Common myeloid progenitor, CD34-positive (primary cell): ENCODE data around the gene LRRC8C.
A peak's percentile ranks its signal among the peaks of the same experiment; 100 is the strongest.

Source experiments
- CTCF ChIA-PET: fragments of 350-600 bp; sonication (Branson Sonifier 250); formaldehyde crosslinking; loops from one replicate; lab custom pipeline; 2021; ENCODE audit warnings: antibody characterized with exemption; lab: Charles Lee
- POLR2A ChIA-PET: fragments of 350-600 bp; sonication (Branson Sonifier 250); formaldehyde crosslinking; loops from one replicate; lab custom pipeline; 2021; ENCODE audit warnings: antibody characterized with exemption; lab: Charles Lee
- DNase-seq, 3 donors: peaks; one replicate each; pipeline versions ENCODE4 v3.0.0 to v3.0.0-alpha.2; 2013
- H3K27ac ChIP-seq, 2 experiments: 1 replicate in 1 of 2; 2 replicates in 1 of 2; pipeline ENCODE4 v1.7.0; 2013; ENCODE audit warnings: inconsistent platforms in 2 of 2, low read length in 2 of 2, mild to moderate bottlenecking in 2 of 2, low read depth in 1 of 2, moderate library complexity in 1 of 2; ENCODE audit not compliant: severe bottlenecking in 2 of 2, insufficient read depth in 1 of 2, poor library complexity in 1 of 2
- H3K27me3 ChIP-seq, 5 experiments: replicated peaks in 2 of 5; 1 replicate in 3 of 5; 2 replicates in 2 of 5; pipeline versions ENCODE4 v1.6.1 to v1.7.0; 2013; ENCODE audit warnings: low read length in 4 of 5, mild to moderate bottlenecking in 2 of 5, moderate library complexity in 2 of 5, inconsistent platforms in 1 of 5; ENCODE audit not compliant: insufficient read depth in 5 of 5, control insufficient read depth in 4 of 5
- H3K36me3 ChIP-seq, 4 experiments: 1 replicate in 2 of 4; 2 replicates in 2 of 4; pipeline versions ENCODE4 v1.6.1 to v1.7.0; 2013; ENCODE audit warnings: low read length in 3 of 4, control low read depth in 1 of 4, mild to moderate bottlenecking in 1 of 4; ENCODE audit not compliant: control insufficient read depth in 4 of 4, insufficient read depth in 4 of 4
- H3K4me1 ChIP-seq, 4 experiments: 1 replicate in 3 of 4; 2 replicates in 1 of 4; pipeline versions ENCODE4 v1.6.1 to v1.7.1; 2013; ENCODE audit warnings: low read length in 3 of 4, mild to moderate bottlenecking in 3 of 4, control low read depth in 1 of 4, inconsistent platforms in 1 of 4, moderate library complexity in 1 of 4; ENCODE audit not compliant: control insufficient read depth in 4 of 4, insufficient read depth in 4 of 4; ENCODE audit errors: control extremely low read depth in 1 of 4
- H3K4me3 ChIP-seq, 7 experiments: 1 replicate in 4 of 7; 2 replicates in 3 of 7; pipeline versions ENCODE4 v1.5.1 to v1.7.0; 2013; ENCODE audit warnings: mild to moderate bottlenecking in 7 of 7, low read length in 6 of 7, moderate library complexity in 6 of 7, inconsistent platforms in 2 of 7, low read depth in 2 of 7, control low read depth in 1 of 7; ENCODE audit not compliant: insufficient read depth in 4 of 7, control insufficient read depth in 1 of 7; ENCODE audit errors: extremely low read depth in 1 of 7
- H3K9me3 ChIP-seq, 5 experiments: 1 replicate in 4 of 5; 2 replicates in 1 of 5; pipeline versions ENCODE4 v1.6.1 to v1.7.1; 2013; ENCODE audit warnings: low read length in 4 of 5, mild to moderate bottlenecking in 2 of 5, inconsistent platforms in 1 of 5, low read depth in 1 of 5, moderate library complexity in 1 of 5; ENCODE audit not compliant: control insufficient read depth in 4 of 5, insufficient read depth in 2 of 5; ENCODE audit errors: control extremely low read depth in 1 of 5
- whole genome bisulfite sequencing: methylation state at CpG from one replicate; pipeline ENCODE4 v1.1.5; 2013; ENCODE audit not compliant: insufficient coverage; 5-methylcytosine and 5-hydroxymethylcytosine counted together

Gene LRRC8C

DNA sequence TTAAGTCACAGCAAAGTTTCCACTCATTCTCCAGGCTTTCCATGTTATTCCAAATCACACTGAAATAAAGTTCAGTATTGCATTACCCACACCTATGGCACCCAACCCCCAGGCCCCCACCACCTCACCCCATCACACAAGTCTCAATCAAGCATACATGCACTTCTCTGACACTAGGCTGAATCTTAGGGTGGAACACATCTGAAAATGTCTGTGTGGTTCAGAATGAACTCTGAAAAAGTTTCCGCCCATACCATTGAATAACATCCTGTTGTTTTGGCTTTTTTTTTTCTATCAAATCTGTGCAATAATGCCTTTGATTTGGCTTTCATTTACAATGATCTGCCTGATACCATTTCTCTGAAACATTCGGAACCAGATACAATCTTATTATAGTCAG lies 25.8 kb upstream of the LRRC8C start:
- CTCF ChIA-PET: interaction anchor here (0.6 to 9.0 kb wide), 5 partner anchors 10 to 608 kb away, joined by 3 to 63 read pairs (median 4); partner anchors contain the start of gene LRRC8C

DNA sequence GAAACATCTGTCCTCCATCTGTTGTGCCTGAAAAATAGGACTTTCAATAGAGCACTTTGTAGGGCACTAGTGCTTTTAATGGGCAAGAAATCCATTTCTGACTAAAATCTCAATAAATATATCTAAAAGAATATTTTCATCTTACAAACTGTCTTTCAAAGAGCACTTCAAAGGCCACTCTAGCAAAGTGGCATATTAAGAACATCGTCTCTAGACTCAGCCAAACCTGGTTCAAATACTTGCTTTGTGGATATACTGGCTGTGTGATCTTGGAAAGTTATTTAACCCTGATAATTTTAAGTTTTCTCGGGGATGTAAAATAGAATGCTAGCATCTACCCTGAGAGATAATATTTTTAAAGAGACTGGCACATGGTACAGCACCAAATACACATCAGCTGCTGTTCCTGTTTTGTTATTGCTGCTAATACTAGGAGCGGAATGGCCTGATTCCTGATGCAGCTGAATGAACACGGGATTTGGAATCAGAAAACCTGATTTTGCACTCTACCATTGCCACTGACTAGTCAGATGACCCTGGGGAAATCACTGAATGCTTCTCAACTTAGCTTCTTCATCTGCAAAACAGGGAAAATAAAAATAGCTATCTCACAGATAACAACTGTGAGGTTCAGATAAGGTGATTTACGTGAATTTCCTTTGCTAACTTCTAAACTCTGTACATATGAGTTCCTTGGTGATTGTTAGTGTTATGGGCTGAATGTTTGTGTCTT lies 25.2 kb upstream of the LRRC8C start:
- DNase-seq: no peak
- POLR2A ChIA-PET: no interaction called here

More for the DNA sequence above, 25.8 kb upstream of the LRRC8C start:
- no peaks in the 10 kb centered on the region for H3K9me3 ChIP-seq
- H3K27ac ChIP-seq: no peak overlapping the region
- POLR2A ChIA-PET: no interaction called here
- no peaks in the 10 kb centered on the region for H3K27me3 ChIP-seq
- 78% methylated on average over 2 of the region's 2 CpGs for WGBS
- H3K4me1 ChIP-seq: no peaks in the 10 kb centered on the region
- H3K36me3 ChIP-seq: peaks cover 0 to 2% (median 0%) of the 10 kb centered on the region in 4 experiments
- no peak overlapping the region for H3K4me3 ChIP-seq
- no peak for DNase-seq

DNA sequence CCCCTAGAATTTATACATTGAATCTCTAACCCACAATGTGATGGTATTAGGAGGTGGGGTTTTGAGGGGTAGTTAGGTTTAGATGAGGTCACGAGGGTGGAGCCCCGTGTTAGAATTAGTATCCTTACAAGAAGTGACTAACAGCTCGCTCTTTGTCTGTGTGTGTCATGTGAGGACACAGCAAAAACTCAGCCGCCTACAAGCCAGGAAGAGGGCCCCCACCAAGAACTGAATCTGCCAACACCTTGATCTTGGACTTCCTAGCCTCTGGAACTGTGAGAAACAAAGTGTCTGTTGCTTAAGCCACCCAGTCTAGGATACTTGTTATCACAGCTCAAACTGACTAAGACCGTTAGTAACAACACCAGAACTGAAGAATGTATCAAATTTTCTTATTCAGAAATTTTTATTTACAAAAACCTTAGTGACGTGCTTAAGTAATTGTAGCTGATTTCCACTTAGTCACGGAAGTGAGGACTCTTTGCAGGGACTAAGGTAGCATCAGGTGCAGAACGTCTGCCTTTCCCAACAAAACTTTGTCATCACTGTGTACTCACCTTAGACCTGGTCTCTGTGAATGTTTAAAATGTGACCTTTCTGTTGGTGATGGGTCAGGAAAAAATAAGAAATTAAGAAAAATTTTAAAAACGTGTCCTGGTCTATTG lies 24.5 kb upstream of the LRRC8C start:
- no peak overlapping the region for H3K4me3 ChIP-seq
- 87% methylated on average over 5 of the region's 9 CpGs for WGBS
- no peaks in the 10 kb centered on the region for H3K4me1 ChIP-seq
- peaks cover 0 to 2% (median 0%) of the 10 kb centered on the region in 4 experiments for H3K36me3 ChIP-seq
- POLR2A ChIA-PET: interaction anchor here (0.6 kb wide), 1 partner anchor 208 kb away, joined by 3 read pairs; no protein-coding TSS in a partner anchor
- no peaks in the 10 kb centered on the region for H3K27me3 ChIP-seq
- DNase-seq: peak in 2 of 3 donors; percentile 14 to 35
- CTCF ChIA-PET: interaction anchor here (1.2 to 9.0 kb wide), 5 partner anchors 8 to 125 kb away, joined by 3 to 63 read pairs (median 5); partner anchors contain the start of gene LRRC8C
- H3K9me3 ChIP-seq: no peaks in the 10 kb centered on the region
- H3K27ac ChIP-seq: no peak overlapping the region

More for the DNA sequence above, 25.2 kb upstream of the LRRC8C start:
- 100% methylated on average over 4 of the region's 5 CpGs for WGBS
- Histone ChIP-seq H3K36me3 (peaks cover 0 to 2% (median 0%) of the 10 kb centered on the region in 4 experiments), H3K27ac (no peak overlapping the region), H3K27me3 (no peaks in the 10 kb centered on the region), H3K4me3 (no peak overlapping the region), H3K4me1 (no peaks in the 10 kb centered on the region), H3K9me3 (no peaks in the 10 kb centered on the region)
- CTCF ChIA-PET: interaction anchor here (0.6 to 9.0 kb wide), 5 partner anchors 10 to 609 kb away, joined by 3 to 63 read pairs (median 4); partner anchors contain the start of gene LRRC8C

DNA sequence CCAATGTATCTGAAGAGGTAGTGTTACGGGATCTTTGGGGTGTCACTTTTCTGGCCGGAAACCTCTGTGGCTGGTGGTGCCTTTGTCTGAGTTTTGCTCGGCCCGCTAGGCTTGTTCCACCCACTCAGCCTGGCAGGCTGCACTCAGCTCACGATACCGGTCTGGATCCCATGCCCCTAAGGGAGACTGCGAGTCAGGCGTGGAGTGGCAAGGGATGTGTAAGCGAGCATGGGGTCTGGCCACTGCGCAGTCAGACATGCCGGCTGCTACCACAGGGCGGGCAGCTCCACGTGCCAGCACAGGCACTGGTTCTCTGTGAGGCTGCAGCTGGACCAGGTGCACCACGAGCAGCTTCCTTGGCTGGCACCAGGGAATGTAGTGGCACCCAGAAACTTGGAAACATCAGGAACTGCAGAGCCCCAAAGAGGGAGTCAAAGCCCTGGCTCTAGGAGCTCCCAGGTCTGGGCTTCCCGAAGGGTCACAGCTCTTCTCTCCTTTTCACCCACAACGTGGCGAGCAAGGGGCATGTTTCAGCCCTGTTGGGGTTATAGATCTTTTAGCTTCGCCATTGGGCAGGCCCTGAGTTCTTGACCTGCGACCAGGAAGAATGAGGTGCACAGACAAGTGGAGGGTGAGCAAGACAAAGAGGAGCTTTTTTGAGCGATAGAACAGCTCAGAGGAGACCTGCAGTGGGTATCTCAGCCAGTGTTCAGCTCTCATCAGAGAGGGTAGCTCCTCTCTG lies 23.8 kb upstream of the LRRC8C start:
- H3K4me3 ChIP-seq: no peak overlapping the region
- H3K9me3 ChIP-seq: no peaks in the 10 kb centered on the region
- no peak for DNase-seq
- ChIA-PET CTCF (interaction anchor here (1.2 to 9.0 kb wide), 3 partner anchors 8 to 125 kb away, joined by 3 to 63 read pairs (median 10); no protein-coding TSS in a partner anchor), POLR2A (no interaction called here)
- H3K27ac ChIP-seq: no peak overlapping the region
- H3K4me1 ChIP-seq: no peaks in the 10 kb centered on the region
- 98% methylated on average over 18 of the region's 20 CpGs for WGBS
- peaks cover 0 to 2% (median 0%) of the 10 kb centered on the region in 4 experiments for H3K36me3 ChIP-seq
- no peaks in the 10 kb centered on the region for H3K27me3 ChIP-seq

DNA sequence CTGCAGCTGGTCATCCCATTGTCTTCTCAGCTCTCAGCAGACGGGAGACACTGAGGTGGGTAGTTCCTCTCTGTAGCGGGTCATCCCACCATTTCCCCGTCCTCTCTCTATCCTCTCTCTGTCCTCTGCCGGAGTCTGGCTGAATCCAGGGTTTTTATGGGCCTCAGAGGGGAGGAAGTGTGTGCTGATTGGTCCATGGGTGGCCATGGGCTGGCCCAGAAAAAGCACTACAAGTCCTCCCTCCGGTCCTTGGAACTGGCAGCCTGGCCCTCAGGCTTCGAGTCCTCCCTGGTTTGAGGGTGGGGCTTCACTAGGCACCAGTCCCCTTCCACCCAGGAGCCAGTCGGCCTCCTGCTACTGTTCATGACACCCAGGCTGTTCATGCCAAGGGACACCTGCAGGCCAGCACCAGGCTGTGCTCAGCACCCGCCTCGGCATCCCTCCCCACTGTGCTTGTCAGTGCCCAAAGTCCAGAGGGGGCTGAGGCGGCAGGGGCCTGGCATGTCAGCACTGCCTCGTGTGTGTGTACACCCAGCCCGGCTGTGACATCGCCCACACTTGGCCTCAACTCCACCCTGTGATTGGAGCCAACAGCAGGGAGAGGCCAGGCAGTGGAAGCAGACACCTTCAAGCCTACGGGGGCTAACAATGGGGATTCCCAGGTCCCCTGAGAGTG lies 23.0 kb upstream of the LRRC8C start:
- WGBS: 94% methylated on average over 8 of the region's 14 CpGs
- Histone ChIP-seq H3K4me1 (no peaks in the 10 kb centered on the region), H3K4me3 (no peak overlapping the region), H3K36me3 (peaks cover 0 to 2% (median 0%) of the 10 kb centered on the region in 4 experiments), H3K9me3 (no peaks in the 10 kb centered on the region), H3K27ac (no peak overlapping the region), H3K27me3 (no peaks in the 10 kb centered on the region)
- ChIA-PET CTCF (interaction anchor here (0.7 to 9.0 kb wide), 4 partner anchors 7 to 153 kb away, joined by 3 to 63 read pairs (median 6); no protein-coding TSS in a partner anchor), POLR2A (no interaction called here)
- no peak for DNase-seq

DNA sequence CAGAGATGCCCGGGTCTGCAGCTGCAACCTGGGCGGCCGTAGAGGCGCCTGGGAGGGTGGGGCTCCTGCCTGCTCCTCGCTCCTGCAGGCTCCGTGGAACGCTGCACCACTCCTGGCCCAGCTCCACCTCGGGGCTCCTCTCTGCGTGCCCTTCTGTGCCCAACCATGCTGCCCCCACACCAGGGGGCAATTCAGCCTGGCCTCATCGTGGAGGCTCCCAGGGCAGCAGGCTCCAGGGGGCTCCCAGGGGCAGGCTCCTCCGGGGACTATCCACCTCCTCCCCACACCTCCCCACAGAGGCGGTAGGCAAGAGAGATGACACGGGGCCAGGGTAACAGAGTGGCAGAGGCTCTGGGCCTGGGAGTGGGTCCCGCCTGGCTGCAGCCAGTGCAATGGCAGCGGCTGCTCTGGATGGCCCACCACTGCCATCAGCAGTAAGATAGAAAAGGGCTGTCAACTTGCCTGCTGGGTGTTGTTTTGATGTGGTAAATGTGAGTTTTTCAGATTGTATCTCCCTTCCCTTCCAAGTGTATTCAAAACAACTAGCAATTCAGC lies 22.4 kb upstream of the LRRC8C start:
- ChIA-PET CTCF (interaction anchor here (0.7 to 2.8 kb wide), 3 partner anchors 10 to 152 kb away, joined by 3 to 10 read pairs (median 3); no protein-coding TSS in a partner anchor), POLR2A (no interaction called here)
- Histone ChIP-seq H3K36me3 (peaks cover 0 to 2% (median 0%) of the 10 kb centered on the region in 4 experiments), H3K9me3 (no peaks in the 10 kb centered on the region), H3K27ac (no peak overlapping the region), H3K27me3 (no peaks in the 10 kb centered on the region), H3K4me3 (no peak overlapping the region), H3K4me1 (no peaks in the 10 kb centered on the region)
- WGBS: 98% methylated on average over 10 of the region's 15 CpGs
- no peak for DNase-seq
